Measurements from ENCODE around the gene SFTA2.
"Not testable (repeated sequence)": the region's sequence is repeated elsewhere in the genome, so short reads cannot be mapped to it uniquely, and the experiment has no call there.

The SFTA2 gene

GRCh38 chr6:30931969-30932645 is at the start of gene SFTA2:
SFTA2 (minus strand) TSS chr6:30932170; CDS start chr6:30932096, 74 bp downstream.
- DNase-seq: no peak

DNA sequence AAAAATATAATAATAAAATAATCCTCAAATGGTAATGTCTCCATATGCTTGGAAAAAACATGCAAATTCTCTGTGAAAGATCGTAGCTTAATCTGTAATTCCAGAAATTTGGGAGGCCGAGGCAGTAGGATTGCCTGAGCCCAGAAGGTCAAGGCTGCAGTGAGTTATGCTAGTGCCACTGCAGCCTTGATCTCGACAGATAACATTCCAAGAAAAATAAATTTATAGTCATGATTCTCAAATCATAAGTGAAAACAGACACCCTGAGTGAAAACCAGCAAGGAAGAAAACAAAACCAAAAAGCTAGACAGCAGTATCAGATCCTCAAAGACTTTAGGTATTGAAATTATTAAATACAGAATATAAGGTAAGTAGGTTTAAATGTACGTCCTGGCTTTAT is 47.7 kb upstream of the SFTA2 start:
- no peak for DNase-seq

GRCh38 chr6:30979141-30979540 is 47.2 kb upstream of the SFTA2 start:
- no peak for DNase-seq

DNA sequence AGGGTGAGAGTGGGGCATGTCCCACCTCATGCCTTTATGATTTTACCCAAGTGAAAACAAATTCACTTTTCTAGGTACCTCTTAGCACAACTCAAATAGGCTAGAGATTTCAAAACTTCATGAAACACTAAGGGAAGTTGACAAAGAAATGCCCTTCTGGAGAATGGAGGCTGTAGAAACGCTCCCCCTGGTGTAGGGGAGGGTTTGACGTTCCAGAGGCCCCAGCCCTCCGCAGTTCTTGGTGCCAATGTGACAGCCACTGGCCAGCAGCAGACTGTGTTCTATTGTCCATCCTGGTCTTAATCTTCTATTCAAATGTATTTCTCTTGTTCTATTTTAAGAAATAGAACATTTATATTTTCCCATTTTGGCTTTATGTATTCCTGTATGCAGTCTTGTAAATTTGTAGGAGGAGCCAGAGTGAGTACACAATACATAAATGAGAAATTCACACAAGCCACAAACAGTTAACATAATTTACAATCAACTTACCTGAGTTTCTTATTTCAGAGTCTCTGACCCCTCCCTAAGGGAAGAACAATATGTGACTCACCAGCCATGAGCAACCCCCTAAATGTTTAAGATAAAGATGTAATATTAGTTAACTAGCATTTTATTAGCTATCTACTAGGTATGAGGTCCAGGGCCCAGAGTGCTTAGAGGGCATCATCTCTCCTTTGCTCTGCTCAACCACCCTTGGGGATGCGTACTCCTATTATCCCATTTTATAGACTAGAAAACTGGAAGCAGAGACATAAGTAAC is 42.7 kb upstream of the SFTA2 start:
- no peak for DNase-seq

DNA sequence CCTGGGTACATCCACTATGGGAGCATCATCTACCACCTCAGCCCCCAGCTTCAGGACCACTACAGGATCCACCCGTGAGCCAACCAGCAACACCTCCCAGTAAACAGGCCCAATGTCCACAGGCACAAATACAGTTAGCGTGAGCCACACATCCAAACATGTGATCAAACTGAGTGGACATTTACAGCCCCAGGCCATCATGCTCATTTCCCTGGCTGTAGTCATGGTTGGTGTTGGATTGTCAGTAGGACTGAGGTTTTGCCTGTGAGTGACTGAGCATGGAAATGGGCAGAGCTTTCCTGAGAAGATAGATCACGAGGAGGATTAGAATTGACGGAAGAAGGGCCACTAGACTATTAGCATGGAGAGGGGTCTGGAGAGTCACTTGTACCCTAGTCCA is 40.8 kb upstream of the SFTA2 start:
- DNase-seq: no peak

DNA sequence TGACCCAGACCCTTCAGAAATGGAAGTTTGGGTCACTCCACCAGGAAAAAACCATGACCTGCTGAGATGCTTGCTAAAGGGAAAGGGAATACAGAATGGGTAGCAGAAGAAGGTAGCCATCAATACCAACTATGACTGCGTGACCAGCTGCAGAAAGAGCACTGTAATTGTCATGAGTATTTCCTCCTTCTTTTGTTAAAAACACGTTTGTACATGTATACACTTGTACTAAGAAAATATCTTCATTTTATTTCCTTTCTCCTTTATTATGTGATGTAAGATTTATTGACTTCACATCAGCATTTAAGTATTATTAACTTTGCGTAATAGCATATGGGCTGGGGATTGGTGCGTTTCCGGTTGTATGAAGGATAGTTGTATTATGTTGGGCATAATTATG is 39.0 kb upstream of the SFTA2 start:
- DNase-seq: no peak

DNA sequence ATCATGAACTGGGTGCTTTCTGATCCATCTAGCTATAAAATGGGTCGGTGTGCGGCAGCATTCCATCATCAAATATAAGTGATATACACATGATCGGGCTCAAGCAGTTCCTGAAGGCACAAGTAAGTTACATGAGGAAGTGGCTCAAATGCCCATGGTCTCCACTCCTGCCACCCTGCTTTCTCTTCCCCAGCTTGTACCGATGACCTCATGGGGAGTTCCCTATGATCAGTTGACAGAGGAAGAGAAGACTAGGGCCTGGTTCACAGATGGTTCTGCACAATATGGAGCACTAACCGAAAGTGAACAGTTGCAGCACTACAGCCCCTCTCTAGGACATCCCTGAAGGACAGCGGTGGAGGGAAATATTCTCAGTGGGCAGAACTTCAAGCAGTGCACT is 37.2 kb upstream of the SFTA2 start:
- not testable (repeated sequence) for DNase-seq

DNA sequence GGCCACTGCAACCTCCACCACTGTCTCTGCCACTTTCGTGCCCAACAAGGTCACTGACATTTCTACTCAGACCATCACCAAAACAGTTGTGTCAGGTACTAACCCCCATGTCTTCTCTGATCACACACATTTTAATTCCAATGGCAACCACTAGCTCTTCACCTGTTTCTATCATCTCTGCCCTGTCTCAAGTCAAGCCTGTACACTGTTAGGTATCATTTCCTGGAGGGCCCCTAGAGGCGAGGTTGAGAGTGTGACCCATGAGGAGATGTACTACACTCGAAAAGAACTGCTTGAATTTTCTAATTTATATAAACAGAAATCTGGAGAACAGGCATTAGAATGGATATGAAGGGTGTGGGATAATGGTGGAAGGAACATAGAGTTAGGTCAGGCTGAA is 34.2 kb upstream of the SFTA2 start:
- no peak for DNase-seq

DNA sequence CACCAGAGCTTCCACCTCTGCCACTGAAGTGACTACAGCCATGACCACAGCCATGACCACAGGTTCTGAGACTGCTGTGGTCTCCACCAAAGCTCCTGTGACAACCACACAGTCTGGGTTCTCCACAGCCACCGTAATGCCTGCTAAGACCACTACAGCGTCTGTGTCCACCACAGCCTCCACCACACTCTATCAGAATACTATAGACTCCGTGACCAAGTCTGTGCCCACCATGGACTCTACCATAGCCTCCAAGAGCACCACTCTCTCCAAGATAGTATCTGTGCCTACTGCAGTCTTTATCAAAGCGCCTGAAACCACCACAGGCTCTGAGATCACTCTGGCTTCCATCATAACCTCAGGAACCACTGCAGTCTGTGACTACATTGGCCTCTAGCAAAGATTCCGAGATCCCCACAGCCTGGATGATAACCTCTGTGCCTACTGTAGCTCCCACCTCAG is 33.2 kb upstream of the SFTA2 start:
- no peak for DNase-seq

DNA sequence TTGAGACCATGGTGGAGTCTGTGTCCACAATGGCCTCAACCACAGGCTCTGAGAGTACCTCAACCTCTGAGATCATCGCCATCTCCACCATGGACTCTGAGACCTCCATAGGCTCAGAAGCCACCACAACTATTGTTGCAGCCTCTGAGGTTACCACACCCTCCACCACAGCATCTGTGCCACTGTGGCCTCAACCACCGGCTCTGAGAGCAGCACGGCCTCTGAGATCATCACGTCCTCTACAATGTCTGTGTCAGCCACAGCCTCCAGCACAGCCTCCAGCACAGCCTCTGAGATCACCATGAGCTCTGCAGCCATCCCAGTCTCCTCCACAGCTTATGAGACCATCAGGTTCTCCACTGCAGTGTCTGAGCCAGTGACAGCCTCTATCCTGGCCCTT is 32.1 kb upstream of the SFTA2 start:
- no peak for DNase-seq

- no peak for DNase-seq
Observed at GRCh38 chr6:30963641-30964040, 31.7 kb upstream of the SFTA2 start.

GRCh38 chr6:30962716-30963115 is 30.7 kb upstream of the SFTA2 start:
- DNase-seq: no peak

GRCh38 chr6:30960907-30961673 is 29.1 kb upstream of the SFTA2 start:
- DNase-seq: no peak

- no peak for DNase-seq
Observed at GRCh38 chr6:30957716-30958115, 25.7 kb upstream of the SFTA2 start.

DNA sequence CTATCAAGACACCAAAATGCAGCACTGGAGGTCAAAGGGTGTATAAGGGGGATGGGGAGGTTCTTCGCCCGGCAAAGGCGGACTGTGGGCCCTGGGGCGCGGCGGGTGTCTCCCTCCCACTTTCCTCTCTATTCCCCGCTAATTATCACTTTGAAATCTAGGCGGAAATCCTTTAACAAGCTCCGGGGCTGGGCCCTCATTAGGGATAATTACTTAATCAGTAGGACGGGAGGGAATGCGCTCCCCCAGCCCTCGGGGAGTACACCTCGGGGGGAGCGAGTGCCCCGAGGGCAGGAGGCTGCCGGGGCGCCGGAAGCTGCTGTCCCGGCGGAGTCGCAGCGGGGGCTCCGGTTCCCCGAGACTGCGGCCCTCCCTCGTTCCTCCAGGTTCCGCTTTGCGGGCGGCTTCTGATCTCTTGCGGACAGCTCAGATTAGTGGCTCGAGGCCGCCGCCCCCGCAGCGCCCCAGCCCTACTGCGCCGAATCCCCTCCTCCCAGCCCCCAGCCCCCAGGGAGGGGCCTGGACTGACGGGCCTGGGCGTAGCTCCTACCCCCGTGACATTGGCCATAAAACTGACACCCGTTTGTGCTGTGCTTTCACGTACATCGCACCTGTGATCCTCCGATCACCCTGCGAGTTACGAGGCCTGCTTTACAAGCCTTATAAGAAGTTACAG is 23.5 kb upstream of the SFTA2 start:
- no peak for DNase-seq

- DNase-seq: no peak
Observed at GRCh38 chr6:30954631-30955366, 22.8 kb upstream of the SFTA2 start.

- no peak for DNase-seq
Observed at GRCh38 chr6:30951907-30952469, 20.0 kb upstream of the SFTA2 start.

- no peak for DNase-seq
Observed at GRCh38 chr6:30948811-30949210, 16.8 kb upstream of the SFTA2 start.

GRCh38 chr6:30947231-30947630 is 15.3 kb upstream of the SFTA2 start:
- no peak for DNase-seq

- DNase-seq: no peak
Observed at GRCh38 chr6:30945281-30945680, 13.3 kb upstream of the SFTA2 start.

GRCh38 chr6:30944051-30944450 is 12.1 kb upstream of the SFTA2 start:
- DNase-seq: no peak

Data from NCI-H1092 treated with DMSO at 0.1 percent for 48 hours (cell line).